B cell (primary cell): ENCODE results near the gene NSUN2. TPM values are rescaled to one million over a fixed set of nuclear protein-coding genes. Genes with fewer than 3 reads are reported as not detected.

ENCODE experiments used
- ATAC-seq: fragments of 200-7000 bp; cut with Tn5 transposase; one replicate; pipeline ENCODE4 v1.10.0; 2021; ENCODE audit warnings: low read depth, mild to moderate bottlenecking, moderate number of reproducible peaks, moderate library complexity
- CTCF ChIA-PET: fragments of 350-600 bp; sonication (Branson Sonifier 250); formaldehyde crosslinking; loops from one replicate; lab custom pipeline; 2021; ENCODE audit warnings: antibody characterized with exemption, inconsistent platforms; lab: Charles Lee
- POLR2A ChIA-PET: fragments of 350-600 bp; sonication (Branson Sonifier 250); formaldehyde crosslinking; loops from one replicate; lab custom pipeline; 2021; ENCODE audit warnings: antibody characterized with exemption; lab: Charles Lee
- DNase-seq: peaks from one replicate; pipeline ENCODE4 v3.0.0; 2013
- H2AFZ ChIP-seq: 2 replicates; pipeline ENCODE4 v1.6.1; 2012; ENCODE audit warnings: mild to moderate bottlenecking, low read depth, low read length; ENCODE audit not compliant: insufficient read depth, poor library complexity, severe bottlenecking
- H3K27ac ChIP-seq, 2 donors: 1 replicate in 1 of 2; 2 replicates in 1 of 2; pipeline ENCODE4 v1.5.1; 2012 to 2013; ENCODE audit warnings: low read length in 2 of 2, mild to moderate bottlenecking in 2 of 2, moderate library complexity in 1 of 2
- H3K27me3 ChIP-seq, 4 experiments: fragments of 200-600 bp in 1 of 4; sonication (generic) in 1 of 4; replicated peaks in 1 of 4; 1 replicate in 2 of 4; 2 replicates in 2 of 4; pipeline versions ENCODE4 v1.6.1 to v1.7.0; 2013 to 2016; ENCODE audit warnings: low read length in 3 of 4, mild to moderate bottlenecking in 2 of 4, mixed read lengths in 1 of 4, moderate library complexity in 1 of 4; ENCODE audit not compliant: insufficient read depth in 4 of 4, control insufficient read depth in 3 of 4; ENCODE audit errors: control extremely low read depth in 1 of 4
- H3K36me3 ChIP-seq, 2 experiments: replicated peaks in 1 of 2; 1 replicate in 1 of 2; 2 replicates in 1 of 2; pipeline versions ENCODE4 v1.6.1 to v1.7.1; 2013; ENCODE audit warnings: low read length in 1 of 2; ENCODE audit not compliant: insufficient read depth in 2 of 2, control insufficient read depth in 1 of 2; ENCODE audit errors: control extremely low read depth in 1 of 2, extremely low read depth in 1 of 2
- H3K4me1 ChIP-seq, 2 donors: fragments of 200-600 bp in 1 of 2; sonication (generic) in 1 of 2; 1 replicate in 1 of 2; 2 replicates in 1 of 2; pipeline versions ENCODE4 v1.5.1 to v1.6.1; 2013 to 2017; ENCODE audit warnings: low read length in 2 of 2; ENCODE audit not compliant: control insufficient read depth in 2 of 2, insufficient read depth in 2 of 2
- H3K4me2 ChIP-seq: replicated peaks from 2 replicates; pipeline ENCODE3; 2012; ENCODE audit warnings: mild to moderate bottlenecking, low read depth, low read length; ENCODE audit not compliant: poor library complexity, severe bottlenecking
- H3K4me3 ChIP-seq, 5 experiments: fragments of 200-600 bp in 1 of 5; sonication (generic) in 1 of 5; 1 replicate in 3 of 5; 2 replicates in 2 of 5; pipeline versions ENCODE4 v1.5.1 to v1.7.0; 2011 to 2016; ENCODE audit warnings: low read length in 4 of 5, mild to moderate bottlenecking in 4 of 5, low read depth in 2 of 5, control low read depth in 1 of 5, moderate library complexity in 1 of 5; ENCODE audit not compliant: insufficient read depth in 1 of 5; ENCODE audit errors: control extremely low read depth in 1 of 5, extremely low read depth in 1 of 5
- H3K79me2 ChIP-seq: fragments of 200-600 bp; sonication (generic); one replicate; pipeline ENCODE4 v1.6.0; 2016; ENCODE audit warnings: low read length; ENCODE audit not compliant: control insufficient read depth, insufficient read depth
- H3K9ac ChIP-seq: fragments of 200-600 bp; sonication (generic); 2 replicates; pipeline ENCODE4 v1.6.1; 2017; ENCODE audit warnings: mild to moderate bottlenecking, low read length, moderate library complexity
- H3K9me3 ChIP-seq, 3 donors: one replicate each; pipeline versions ENCODE4 v1.6.1 to v1.7.1; 2013; ENCODE audit warnings: low read length in 2 of 3; ENCODE audit not compliant: control insufficient read depth in 2 of 3, insufficient read depth in 1 of 3; ENCODE audit errors: control extremely low read depth in 1 of 3
- H4K20me1 ChIP-seq: 2 replicates; pipeline ENCODE4 v1.6.0; 2012; ENCODE audit warnings: mild to moderate bottlenecking, low read length; ENCODE audit not compliant: insufficient read depth, control insufficient read depth, poor library complexity, severe bottlenecking
- H3K27ac Mint-ChIP-seq: one replicate; pipeline ENCODE4 v1.8.0; 2021; ENCODE audit warnings: mixed read lengths
- H3K27me3 Mint-ChIP-seq: one replicate; pipeline ENCODE4 v1.8.0; 2021; ENCODE audit warnings: mixed read lengths
- H3K4me1 Mint-ChIP-seq: one replicate; pipeline ENCODE4 v1.8.0; 2021; ENCODE audit warnings: mixed read lengths
- H3K4me3 Mint-ChIP-seq: one replicate; pipeline ENCODE4 v1.8.0; 2021; ENCODE audit warnings: mixed read lengths
- H3K9me3 Mint-ChIP-seq: one replicate; pipeline ENCODE4 v1.8.0; 2022; ENCODE audit warnings: mixed read lengths; ENCODE audit not compliant: insufficient read depth
- EZH2 ChIP-seq: IDR thresholded peaks from 2 replicates; pipeline ENCODE4 v1.6.1; 2012; ENCODE audit warnings: borderline replicate concordance, low read depth, mild to moderate bottlenecking, moderate library complexity, low read length; ENCODE audit not compliant: insufficient read depth, poor library complexity, severe bottlenecking
- WGBS: methylation state at CpG from one replicate; pipeline ENCODE4 v1.1.5; 2013; ENCODE audit warnings: missing lambda C conversion rate; ENCODE audit not compliant: insufficient coverage; 5-methylcytosine and 5-hydroxymethylcytosine counted together
- intact Hi-C: fragments of 100-400 bp; cut with micrococcal nuclease; formaldehyde crosslinking; loops from one replicate; pipeline ENCODE4 v1.10.0; 2022
- polyA plus RNA-seq: library from polyadenylated mRNA; depleted of rRNA; stranded (reverse); fragments of >200 nt; gene quantifications from 2 replicates; pipeline ENCODE4 v1.2.3, GENCODE V29; 2012
- total RNA-seq, 2 donors: library from RNA; stranded (reverse); fragments of 120-200 nt in 1 of 2; gene quantifications; 1 replicate in 1 of 2; 2 replicates in 1 of 2; pipeline versions ENCODE4 v1.2.3 to v1.2.4, GENCODE V29; 2013 to 2022
- TF ChIP-seq, protein P1 (sequence below): fragments of 200-600 bp; IDR thresholded peaks from one replicate; pipeline ENCODE4 v1.8.0; 2022; ENCODE audit warnings: antibody characterized with exemption, mild to moderate bottlenecking

NSUN2 gene
- total and polyA plus RNA-seq, 2 donors (not counting 1 experiment from before 2014, with no cell fraction given): 58.8 to 85.0 TPM

DNA sequence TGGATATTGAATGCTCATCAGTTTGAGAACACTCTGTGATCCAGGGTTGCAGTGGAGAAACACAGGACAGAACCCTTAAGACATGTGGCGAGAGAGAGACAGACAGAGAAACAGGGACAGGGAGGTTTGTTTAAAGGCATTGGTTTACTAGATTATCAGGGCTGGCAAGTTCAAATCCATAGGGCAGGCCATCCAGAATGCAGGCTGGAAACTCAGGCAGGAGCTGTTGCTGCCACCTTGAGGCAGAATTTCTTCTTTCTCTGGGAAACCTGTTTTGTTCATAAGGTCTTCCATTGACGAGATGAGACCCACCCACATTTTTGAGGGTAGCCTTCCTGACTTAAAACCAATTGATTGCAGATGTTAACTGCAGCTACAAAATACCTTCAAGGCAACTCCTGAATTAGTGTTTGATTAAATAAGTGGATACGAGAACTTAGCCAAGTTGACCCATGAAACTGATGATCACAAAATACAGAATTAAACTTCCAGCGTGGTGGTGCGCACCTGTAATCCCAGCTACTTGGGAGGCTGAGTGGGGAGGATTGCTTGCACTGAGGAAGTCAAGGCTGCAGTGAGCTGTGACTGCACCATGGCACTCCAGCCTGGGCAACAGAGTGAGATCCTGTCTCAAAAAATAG lies 55.9 kb downstream of the NSUN2 start:
- Histone ChIP-seq H3K4me2 (no peak overlapping the region), H2AFZ (no peak overlapping the region), H3K9me3 (peaks cover 0 to 12% (median 0%) of the 10 kb centered on the region in 3 donors), H4K20me1 (no peaks in the 10 kb centered on the region), H3K9ac (no peak overlapping the region), H3K27ac (no peak overlapping the region), H3K36me3 (no peaks in the 10 kb centered on the region), H3K79me2 (no peaks in the 10 kb centered on the region), H3K4me3 (no peak overlapping the region), H3K27me3 (peaks cover 0 to 17% (median 0%) of the 10 kb centered on the region in 4 experiments), H3K4me1 (no peaks in the 10 kb centered on the region)
- no peak overlapping the region for H3K4me3 Mint-ChIP-seq
- no peaks in the 10 kb centered on the region for H3K9me3 Mint-ChIP-seq
- POLR2A ChIA-PET: no interaction called here
- TF ChIP-seq, protein P1, sequence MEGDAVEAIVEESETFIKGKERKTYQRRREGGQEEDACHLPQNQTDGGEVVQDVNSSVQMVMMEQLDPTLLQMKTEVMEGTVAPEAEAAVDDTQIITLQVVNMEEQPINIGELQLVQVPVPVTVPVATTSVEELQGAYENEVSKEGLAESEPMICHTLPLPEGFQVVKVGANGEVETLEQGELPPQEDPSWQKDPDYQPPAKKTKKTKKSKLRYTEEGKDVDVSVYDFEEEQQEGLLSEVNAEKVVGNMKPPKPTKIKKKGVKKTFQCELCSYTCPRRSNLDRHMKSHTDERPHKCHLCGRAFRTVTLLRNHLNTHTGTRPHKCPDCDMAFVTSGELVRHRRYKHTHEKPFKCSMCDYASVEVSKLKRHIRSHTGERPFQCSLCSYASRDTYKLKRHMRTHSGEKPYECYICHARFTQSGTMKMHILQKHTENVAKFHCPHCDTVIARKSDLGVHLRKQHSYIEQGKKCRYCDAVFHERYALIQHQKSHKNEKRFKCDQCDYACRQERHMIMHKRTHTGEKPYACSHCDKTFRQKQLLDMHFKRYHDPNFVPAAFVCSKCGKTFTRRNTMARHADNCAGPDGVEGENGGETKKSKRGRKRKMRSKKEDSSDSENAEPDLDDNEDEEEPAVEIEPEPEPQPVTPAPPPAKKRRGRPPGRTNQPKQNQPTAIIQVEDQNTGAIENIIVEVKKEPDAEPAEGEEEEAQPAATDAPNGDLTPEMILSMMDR: peak; percentile 32
- no peak for TF ChIP-seq EZH2
- CTCF ChIA-PET: interaction anchor here (1.0 to 2.2 kb wide), 5 partner anchors 10 to 1086 kb away, joined by 3 to 8 read pairs (median 6); no protein-coding TSS in a partner anchor
- H3K27me3 Mint-ChIP-seq: peaks cover 32% of the 10 kb centered on the region
- H3K4me1 Mint-ChIP-seq: no peaks in the 10 kb centered on the region
- no peak overlapping the region for H3K27ac Mint-ChIP-seq
- peak; percentile 27 for DNase-seq
- WGBS: 60% methylated on average over 1 of the region's 5 CpGs
- intact Hi-C loops: loop anchor here (5.0 kb wide), 1 partner anchor 690 kb away; no protein-coding TSS in a partner anchor
- no peak for ATAC-seq

DNA sequence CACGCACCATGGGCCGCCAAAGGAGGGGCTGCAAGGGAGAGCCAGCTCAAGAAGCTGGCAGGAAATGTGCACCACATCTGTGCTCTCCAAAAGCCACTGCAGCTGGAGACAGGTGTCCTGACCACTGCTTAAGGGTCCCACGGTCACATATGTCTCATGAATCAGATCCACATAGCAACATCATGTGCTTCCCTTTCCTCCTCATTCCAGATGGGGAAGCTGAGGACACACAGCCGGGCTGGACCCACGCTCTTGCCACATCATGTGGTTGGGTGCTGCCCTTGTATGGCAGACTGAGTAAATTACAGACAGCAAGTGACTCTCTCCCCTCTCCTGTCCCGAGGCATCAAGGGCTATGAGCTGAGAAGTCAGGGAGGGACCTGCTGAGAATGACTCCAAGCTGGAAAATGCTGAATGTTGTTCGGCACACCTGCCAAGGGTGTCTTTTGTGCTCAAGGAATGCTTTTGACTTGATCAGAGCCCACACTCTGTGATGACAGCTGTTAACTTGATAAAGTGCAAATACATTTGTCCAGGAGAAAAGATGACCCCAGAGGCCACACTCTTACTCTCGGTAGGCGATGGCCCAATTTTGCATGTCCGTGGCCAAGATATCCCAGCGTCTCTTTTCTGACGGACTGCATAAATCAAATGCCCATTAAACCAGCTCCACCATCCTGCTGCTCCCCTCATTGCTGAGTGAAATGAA lies 58.2 kb downstream of the NSUN2 start:
- TF ChIP-seq EZH2: no peak
- TF ChIP-seq, protein P1: no peak
- Mint-ChIP-seq H3K9me3 (no peaks in the 10 kb centered on the region), H3K4me3 (no peak overlapping the region), H3K4me1 (no peaks in the 10 kb centered on the region), H3K27ac (no peak overlapping the region), H3K27me3 (peaks cover 20% of the 10 kb centered on the region)
- no peak overlapping the region for H3K27ac ChIP-seq
- no peak overlapping the region for H3K4me3 ChIP-seq
- POLR2A ChIA-PET: no interaction called here
- no peak for DNase-seq
- intact Hi-C loops: loop anchor here (5.0 kb wide), 1 partner anchor 687 kb away; no protein-coding TSS in a partner anchor
- CTCF ChIA-PET: interaction anchor here (0.8 to 1.1 kb wide), 2 partner anchors 171 to 1084 kb away, joined by 3 to 4 read pairs; no protein-coding TSS in a partner anchor
- peaks cover 0 to 12% (median 0%) of the 10 kb centered on the region in 3 donors for H3K9me3 ChIP-seq
- H3K27me3 ChIP-seq: peaks cover 0 to 18% (median 0%) of the 10 kb centered on the region in 4 experiments
- no peaks in the 10 kb centered on the region for H3K4me1 ChIP-seq
- H3K4me2 ChIP-seq: no peak overlapping the region
- 78% methylated on average over 9 of the region's 12 CpGs for WGBS
- no peaks in the 10 kb centered on the region for H3K36me3 ChIP-seq
- no peaks in the 10 kb centered on the region for H3K79me2 ChIP-seq
- no peaks in the 10 kb centered on the region for H4K20me1 ChIP-seq
- H3K9ac ChIP-seq: no peak overlapping the region
- no peak overlapping the region for H2AFZ ChIP-seq
- no peak for ATAC-seq
